Effector CD4-positive, alpha-beta T cell (primary cell): Measurements from ENCODE around the gene FOXN3.
"Not testable (repeated sequence)": the region's sequence is repeated elsewhere in the genome, so short reads cannot be mapped to it uniquely, and the experiment has no call there.

Experiments used
- DNase-seq: peaks from one replicate; pipeline ENCODE4 v3.0.0-alpha.2; 2020

The FOXN3 gene

GRCh38 chr14:89267163-89267562 lies 149.9 kb downstream of the FOXN3 start:
- no peak for DNase-seq

- DNase-seq = no peak
Measured at GRCh38 chr14:89266754-89267153, 150.3 kb downstream of the FOXN3 start.

GRCh38 chr14:89265234-89265633 lies 151.8 kb downstream of the FOXN3 start:
- no peak for DNase-seq

- DNase-seq = no peak
Measured at GRCh38 chr14:89264196-89264800, 152.7 kb downstream of the FOXN3 start.

- DNase-seq = no peak
Measured at GRCh38 chr14:89262041-89262440, 155.0 kb downstream of the FOXN3 start.

- DNase-seq = no peak
Measured at GRCh38 chr14:89260898-89261297, 156.1 kb downstream of the FOXN3 start.

- no peak for DNase-seq
Measured at GRCh38 chr14:89259951-89260609, 157.0 kb downstream of the FOXN3 start.

- no peak for DNase-seq
Measured at GRCh38 chr14:89258728-89259273, 158.2 kb downstream of the FOXN3 start.

- no peak for DNase-seq
Measured at GRCh38 chr14:89256951-89257350, 160.1 kb downstream of the FOXN3 start.

GRCh38 chr14:89256283-89256682 lies 160.8 kb downstream of the FOXN3 start:
- DNase-seq = no peak

- DNase-seq = no peak
Measured at GRCh38 chr14:89255852-89256251, 161.2 kb downstream of the FOXN3 start.

- no peak for DNase-seq
Measured at GRCh38 chr14:89255012-89255411, 162.0 kb downstream of the FOXN3 start.

GRCh38 chr14:89254166-89254909 lies 162.7 kb downstream of the FOXN3 start:
- DNase-seq = no peak

- no peak for DNase-seq
Measured at GRCh38 chr14:89252887-89253532, 164.0 kb downstream of the FOXN3 start.

- DNase-seq = no peak
Measured at GRCh38 chr14:89251061-89251460, 166.0 kb downstream of the FOXN3 start.

- not testable (repeated sequence) for DNase-seq
Measured at GRCh38 chr14:89250655-89250975, 166.4 kb downstream of the FOXN3 start.

- DNase-seq = no peak
Measured at GRCh38 chr14:89249972-89250654, 166.9 kb downstream of the FOXN3 start.

- no peak for DNase-seq
Measured at GRCh38 chr14:89249065-89249695, 167.9 kb downstream of the FOXN3 start.

GRCh38 chr14:89248411-89249064 lies 168.5 kb downstream of the FOXN3 start:
- no peak for DNase-seq

- no peak for DNase-seq
Measured at GRCh38 chr14:89247457-89248122, 169.4 kb downstream of the FOXN3 start.

GRCh38 chr14:89246290-89246689 lies 170.7 kb downstream of the FOXN3 start:
- DNase-seq = no peak
